HL-60 (cell line): ENCODE results near the gene CDNF.

ENCODE experiments used
- POLR2AphosphoS5 ChIP-seq: IDR thresholded peaks from 2 replicates; pipeline ENCODE4 v1.6.1; 2012; ENCODE audit warnings: low read depth
- TF ChIP-seq, protein P1 (sequence below): IDR thresholded peaks from one replicate; pipeline ENCODE4 v1.5.1; 2011; ENCODE audit warnings: low read length, control low read depth, inconsistent platforms; ENCODE audit not compliant: insufficient read depth

DNA sequence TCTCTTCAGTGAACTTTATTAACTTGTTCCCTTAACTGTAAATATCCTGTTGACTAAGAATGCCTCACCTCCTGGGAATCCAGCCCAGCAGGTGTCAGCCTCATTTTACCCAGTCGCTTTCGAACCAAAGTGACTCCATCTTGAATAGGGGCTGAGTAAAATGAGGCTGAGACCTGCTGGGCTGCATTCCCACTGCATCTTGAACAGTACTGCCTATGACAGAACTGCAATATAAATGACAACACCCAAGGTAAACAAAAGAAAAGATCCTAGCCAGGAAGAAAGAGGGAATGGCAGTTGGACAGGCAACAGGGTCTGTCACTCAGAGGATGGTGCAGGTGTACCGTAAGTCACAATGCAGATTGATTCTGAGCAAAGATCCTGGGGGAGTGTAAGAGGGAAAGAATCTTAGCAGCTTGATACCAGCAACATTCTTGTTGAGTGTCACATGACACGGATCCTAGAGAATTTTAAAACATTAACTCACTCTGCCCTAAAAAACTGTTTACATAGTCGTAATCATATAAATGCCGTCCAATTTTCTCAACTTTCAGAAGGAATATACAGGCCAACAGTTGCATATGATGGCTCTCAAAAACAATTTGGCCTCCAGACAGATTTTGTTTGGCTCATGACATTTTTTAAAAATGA, 58.7 kb downstream of the CDNF start:
- TF ChIP-seq, protein P1, sequence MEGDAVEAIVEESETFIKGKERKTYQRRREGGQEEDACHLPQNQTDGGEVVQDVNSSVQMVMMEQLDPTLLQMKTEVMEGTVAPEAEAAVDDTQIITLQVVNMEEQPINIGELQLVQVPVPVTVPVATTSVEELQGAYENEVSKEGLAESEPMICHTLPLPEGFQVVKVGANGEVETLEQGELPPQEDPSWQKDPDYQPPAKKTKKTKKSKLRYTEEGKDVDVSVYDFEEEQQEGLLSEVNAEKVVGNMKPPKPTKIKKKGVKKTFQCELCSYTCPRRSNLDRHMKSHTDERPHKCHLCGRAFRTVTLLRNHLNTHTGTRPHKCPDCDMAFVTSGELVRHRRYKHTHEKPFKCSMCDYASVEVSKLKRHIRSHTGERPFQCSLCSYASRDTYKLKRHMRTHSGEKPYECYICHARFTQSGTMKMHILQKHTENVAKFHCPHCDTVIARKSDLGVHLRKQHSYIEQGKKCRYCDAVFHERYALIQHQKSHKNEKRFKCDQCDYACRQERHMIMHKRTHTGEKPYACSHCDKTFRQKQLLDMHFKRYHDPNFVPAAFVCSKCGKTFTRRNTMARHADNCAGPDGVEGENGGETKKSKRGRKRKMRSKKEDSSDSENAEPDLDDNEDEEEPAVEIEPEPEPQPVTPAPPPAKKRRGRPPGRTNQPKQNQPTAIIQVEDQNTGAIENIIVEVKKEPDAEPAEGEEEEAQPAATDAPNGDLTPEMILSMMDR: no peak
- no peak for TF ChIP-seq POLR2AphosphoS5
